H9 (cell line): ENCODE results near the gene C3. TPM values are rescaled to one million over a fixed set of nuclear protein-coding genes. Genes with fewer than 3 reads are reported as not detected.

Experiments
- DNase-seq: peaks from one replicate; pipeline ENCODE4 v3.0.0-alpha.2; 2017
- H2AFZ ChIP-seq: one replicate; pipeline ENCODE4 v1.6.1; 2013; ENCODE audit warnings: mild to moderate bottlenecking, low read length, control low read depth, moderate library complexity
- H2AK5ac ChIP-seq: 2 replicates; pipeline ENCODE4 v1.6.1; 2013; ENCODE audit warnings: low read length, control low read depth, mixed read lengths; ENCODE audit not compliant: insufficient read length
- H2BK120ac ChIP-seq: one replicate; pipeline ENCODE4 v1.6.1; 2013; ENCODE audit warnings: low read depth, mild to moderate bottlenecking, low read length, control low read depth, inconsistent platforms; ENCODE audit not compliant: poor library complexity, severe bottlenecking
- H2BK12ac ChIP-seq: 2 replicates; pipeline ENCODE4 v1.6.1; 2013; ENCODE audit warnings: low read length, control low read depth, mixed read lengths, low read depth; ENCODE audit not compliant: insufficient read length
- H2BK15ac ChIP-seq: 2 replicates; pipeline ENCODE4 v1.6.1; 2013; ENCODE audit warnings: low read depth, low read length, control low read depth
- H2BK20ac ChIP-seq: one replicate; pipeline ENCODE4 v1.6.1; 2013; ENCODE audit warnings: low read depth, mild to moderate bottlenecking, low read length, control low read depth, inconsistent platforms; ENCODE audit not compliant: poor library complexity, severe bottlenecking
- H2BK5ac ChIP-seq: 2 replicates; pipeline ENCODE4 v1.6.1; 2013; ENCODE audit warnings: low read length, control low read depth, mixed read lengths; ENCODE audit not compliant: insufficient read length
- H3K14ac ChIP-seq: 2 replicates; pipeline ENCODE4 v1.6.1; 2013; ENCODE audit warnings: low read length, control low read depth; ENCODE audit not compliant: insufficient read depth
- H3K18ac ChIP-seq: 2 replicates; pipeline ENCODE4 v1.6.1; 2013; ENCODE audit warnings: low read depth, mild to moderate bottlenecking, mixed read lengths, low read length, control low read depth; ENCODE audit not compliant: insufficient read length
- H3K23ac ChIP-seq: 2 replicates; pipeline ENCODE4 v1.6.1; 2013; ENCODE audit warnings: low read length, control low read depth, mixed read lengths, low read depth; ENCODE audit not compliant: insufficient read length
- H3K23me2 ChIP-seq: 2 replicates; pipeline ENCODE4 v1.6.1; 2013; ENCODE audit warnings: low read depth, mild to moderate bottlenecking, mixed read lengths, low read length, control low read depth; ENCODE audit not compliant: insufficient read length, poor library complexity, severe bottlenecking
- H3K27ac ChIP-seq: 2 replicates; pipeline ENCODE4 v1.5.1; 2013; ENCODE audit warnings: low read length, control low read depth, mixed read lengths, low read depth; ENCODE audit not compliant: insufficient read length
- H3K27me3 ChIP-seq: 2 replicates; pipeline ENCODE4 v1.6.1; 2013; ENCODE audit warnings: low read length, control low read depth, inconsistent platforms; ENCODE audit not compliant: insufficient read depth
- H3K4ac ChIP-seq: 2 replicates; pipeline ENCODE4 v1.6.1; 2013; ENCODE audit warnings: low read depth, mild to moderate bottlenecking, control low read depth, inconsistent platforms, low read length, moderate library complexity
- H3K4me1 ChIP-seq: 2 replicates; pipeline ENCODE4 v1.6.1; 2013; ENCODE audit warnings: low read length, control low read depth, inconsistent platforms; ENCODE audit not compliant: insufficient read depth
- H3K4me2 ChIP-seq: 2 replicates; pipeline ENCODE4 v1.6.1; 2013; ENCODE audit warnings: low read length, control low read depth, mixed read lengths; ENCODE audit not compliant: insufficient read length, insufficient read depth
- H3K56ac ChIP-seq: 2 replicates; pipeline ENCODE4 v1.6.1; 2013; ENCODE audit warnings: low read depth, mild to moderate bottlenecking, mixed read lengths, low read length, control low read depth; ENCODE audit not compliant: insufficient read length
- H3K79me1 ChIP-seq: 2 replicates; pipeline ENCODE4 v1.6.1; 2013; ENCODE audit warnings: low read depth, mild to moderate bottlenecking, moderate library complexity, low read length, control low read depth, inconsistent platforms; ENCODE audit not compliant: insufficient read depth, poor library complexity, severe bottlenecking
- H3K79me2 ChIP-seq: 2 replicates; pipeline ENCODE4 v1.6.1; 2013; ENCODE audit warnings: low read length, control low read depth, inconsistent platforms; ENCODE audit not compliant: insufficient read depth
- H3K9ac ChIP-seq: 2 replicates; pipeline ENCODE4 v1.6.1; 2013; ENCODE audit warnings: low read length, control low read depth, mixed read lengths; ENCODE audit not compliant: insufficient read length; ENCODE audit errors: extremely low read depth
- H3K9me3 ChIP-seq: one replicate; pipeline ENCODE4 v1.6.1; 2013; ENCODE audit warnings: low read depth, low read length, inconsistent platforms; ENCODE audit not compliant: control insufficient read depth
- H3T11ph ChIP-seq: one replicate; pipeline ENCODE4 v1.6.1; 2013; ENCODE audit warnings: mild to moderate bottlenecking, low read length, control low read depth, inconsistent platforms
- H4K20me1 ChIP-seq: one replicate; pipeline ENCODE4 v1.6.1; 2013; ENCODE audit not compliant: control insufficient read depth, insufficient read length, insufficient read depth
- H4K5ac ChIP-seq: 2 replicates; pipeline ENCODE4 v1.6.1; 2013; ENCODE audit warnings: low read depth, mild to moderate bottlenecking, mixed read lengths, low read length, control low read depth; ENCODE audit not compliant: insufficient read length
- H4K8ac ChIP-seq: replicated peaks from 2 replicates; pipeline ENCODE4 v1.6.1; 2013; ENCODE audit warnings: low read length, control low read depth, mixed read lengths, low read depth; ENCODE audit not compliant: insufficient read length
- H4K91ac ChIP-seq: 2 replicates; pipeline ENCODE4 v1.6.1; 2013; ENCODE audit warnings: low read depth, mild to moderate bottlenecking, moderate library complexity, mixed read lengths, low read length, control low read depth; ENCODE audit not compliant: insufficient read length
- H3K27ac Mint-ChIP-seq, 3 experiments: 2 replicates in 2 of 3; 3 replicates in 1 of 3; pipeline ENCODE4 v1.8.0; 2020 to 2021; ENCODE audit warnings: mixed read lengths in 3 of 3, mild to moderate bottlenecking in 1 of 3, moderate library complexity in 1 of 3
- H3K27me3 Mint-ChIP-seq: 2 replicates; pipeline ENCODE4 v1.8.0; 2021; ENCODE audit warnings: low read depth, mild to moderate bottlenecking, moderate library complexity, mixed read lengths
- H3K36me3 Mint-ChIP-seq, 3 experiments: 2 replicates in 2 of 3; 3 replicates in 1 of 3; pipeline ENCODE4 v1.8.0; 2020 to 2021; ENCODE audit warnings: low read depth in 3 of 3, mixed read lengths in 3 of 3; ENCODE audit not compliant: insufficient read depth in 1 of 3
- H3K4me1 Mint-ChIP-seq, 2 experiments: 2 replicates each; pipeline ENCODE4 v1.8.0; 2020; ENCODE audit warnings: mixed read lengths in 2 of 2
- H3K4me3 Mint-ChIP-seq, 2 experiments: 2 replicates in 1 of 2; 3 replicates in 1 of 2; pipeline ENCODE4 v1.8.0; 2020 to 2021; ENCODE audit warnings: mild to moderate bottlenecking in 2 of 2, mixed read lengths in 2 of 2, moderate library complexity in 1 of 2
- H3K9me3 Mint-ChIP-seq, 2 experiments: 2 replicates in 1 of 2; 3 replicates in 1 of 2; pipeline ENCODE4 v1.8.0; 2020; ENCODE audit warnings: mild to moderate bottlenecking in 2 of 2, mixed read lengths in 2 of 2, moderate library complexity in 1 of 2
- CTCF ChIP-seq: fragments of 200-600 bp; sonication (generic); conservative IDR thresholded peaks from 3 replicates; pipeline ENCODE4 v1.8.0; 2021; ENCODE audit warnings: antibody characterized with exemption, mild to moderate bottlenecking
- WGBS: extraction: QIAGEN DNeasy Blood & Tissue Kit; methylation state at CpG from one replicate; pipeline ENCODE4 v1.1.7; 2013; ENCODE audit warnings: missing lambda C conversion rate, low lambda C conversion rate, mixed read lengths; ENCODE audit not compliant: insufficient read length; ENCODE audit errors: extremely low coverage; 5-methylcytosine and 5-hydroxymethylcytosine counted together
- total RNA-seq: library from RNA; stranded (reverse); gene quantifications from 2 replicates; pipeline ENCODE4 v1.2.1, GENCODE V29; 2021

C3 gene
- total RNA-seq, 1 experiment from 2014 or later: 5.9 TPM

GRCh38 chr19:6667114-6667627, 53.3 kb downstream of the C3 start:
- H3T11ph ChIP-seq: no peak overlapping the region
- H3K18ac ChIP-seq: no peak overlapping the region
- no peak for TF ChIP-seq CTCF
- no peak overlapping the region for H2BK15ac ChIP-seq
- H3K27ac ChIP-seq: no peak overlapping the region
- no peaks in the 10 kb centered on the region for H3K79me1 ChIP-seq
- no peak overlapping the region for H3K56ac ChIP-seq
- H3K9me3 Mint-ChIP-seq: peaks cover 0 to 43% of the 10 kb centered on the region in 2 experiments; a peak in 2 of 5 replicates
- H2AK5ac ChIP-seq: no peak overlapping the region
- no peaks in the 10 kb centered on the region for H3K36me3 Mint-ChIP-seq
- no peak overlapping the region for H3K27ac Mint-ChIP-seq
- H3K23ac ChIP-seq: no peak overlapping the region
- H3K9me3 ChIP-seq: no peaks in the 10 kb centered on the region
- WGBS: no CpG with 5 or more reads among the region's 14 CpGs
- no peaks in the 10 kb centered on the region for H3K27me3 ChIP-seq
- H4K8ac ChIP-seq: no peak overlapping the region
- no peak overlapping the region for H3K4me2 ChIP-seq
- no peak overlapping the region for H2AFZ ChIP-seq
- no peak overlapping the region for H3K9ac ChIP-seq
- H3K4me1 Mint-ChIP-seq: no peaks in the 10 kb centered on the region
- no peak for DNase-seq
- H2BK5ac ChIP-seq: no peak overlapping the region
- H4K91ac ChIP-seq: no peak overlapping the region
- no peaks in the 10 kb centered on the region for H3K79me2 ChIP-seq
- no peak overlapping the region for H2BK120ac ChIP-seq
- H3K14ac ChIP-seq: no peak overlapping the region
- H4K5ac ChIP-seq: no peak overlapping the region
- no peaks in the 10 kb centered on the region for H3K23me2 ChIP-seq
- no peaks in the 10 kb centered on the region for H4K20me1 ChIP-seq
- H3K4me3 Mint-ChIP-seq: no peak overlapping the region; a peak in 1 of 5 replicates
- H3K4me1 ChIP-seq: no peaks in the 10 kb centered on the region
- no peak overlapping the region for H2BK20ac ChIP-seq
- H3K27me3 Mint-ChIP-seq: peaks cover 1% of the 10 kb centered on the region; the same call in 1 of the 2 replicates
- H2BK12ac ChIP-seq: no peak overlapping the region
- no peak overlapping the region for H3K4ac ChIP-seq
